ENCODE results near the gene EIF4B. TPM values are rescaled to one million over a fixed set of nuclear protein-coding genes. Genes with fewer than 3 reads are reported as not detected.

EIF4B gene
- total and polyA plus RNA-seq, 2 of the 13 experiments (the other 11 are each of a cell fraction or from before 2014, with no cell fraction given), result 416 to 548 TPM

DNA sequence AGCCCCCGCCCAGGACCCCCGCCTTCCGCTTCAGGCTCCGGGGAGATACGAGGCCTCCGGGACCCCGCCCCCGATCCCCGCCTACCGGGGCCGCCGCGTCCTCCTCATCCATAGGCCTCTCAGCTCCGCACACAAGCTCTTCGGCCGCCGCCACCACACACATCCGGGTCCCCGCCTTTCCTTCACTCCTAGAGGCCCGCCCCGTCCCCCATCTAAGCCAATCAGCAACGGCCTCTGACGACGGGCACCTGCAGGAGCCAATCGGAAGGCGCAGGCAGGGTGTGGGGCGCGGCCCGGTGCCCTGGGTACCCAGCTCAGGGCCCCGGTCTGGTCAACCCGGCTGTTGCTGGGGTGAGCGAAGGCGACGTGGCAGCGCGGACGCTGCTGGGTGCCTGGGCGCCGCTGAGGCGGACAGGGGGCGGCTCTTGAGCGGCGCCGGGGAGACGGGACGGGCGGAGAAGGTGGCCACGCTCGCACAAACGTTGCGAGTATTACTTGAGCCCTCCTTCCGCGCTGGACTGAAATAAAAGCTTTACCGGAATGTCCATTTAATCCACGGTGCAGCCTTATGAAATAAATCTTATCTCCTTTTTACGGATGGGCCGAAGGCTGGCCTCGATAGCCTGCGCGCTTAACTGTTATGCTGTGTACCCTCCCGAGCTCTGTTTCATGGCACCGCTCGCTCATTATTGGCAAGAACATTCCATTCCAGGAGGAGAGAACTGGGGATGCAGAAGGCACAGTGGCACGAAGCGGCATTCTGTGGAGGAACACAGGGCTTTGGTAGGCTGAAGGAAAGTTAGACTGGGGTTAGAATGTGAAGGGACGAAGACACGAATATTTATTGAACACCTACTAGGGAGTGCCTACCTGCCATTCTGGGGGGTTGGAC is 73.2 kb downstream of the EIF4B start, which contains the start of gene SPRYD3 (continued):
- TF ChIP-seq GZF1 (CRISPR knock-in tag; IDR thresholded peaks at IDR 0.05) (0 out of 2 replicates have a peak, but pooled peaks have one; percentile 34), ZNF317 (CRISPR knock-in tag; IDR thresholded peaks at IDR 0.05) (0 out of 2 replicates have a peak, but pooled peaks have one; percentile 50), ZFP62 (CRISPR knock-in tag; IDR thresholded peaks at IDR 0.05) (no peak), ZNF335 (CRISPR knock-in tag; IDR thresholded peaks at IDR 0.05) (no peak), ZNF205 (CRISPR knock-in tag; IDR thresholded peaks at IDR 0.05) (peak; percentile 84), SIN3A (IDR thresholded peaks at IDR 0.05; ENCODE audit: borderline replicate concordance, low read depth, low read length) (0 out of 2 replicates have a peak, but pooled peaks have one; percentile 24), HOXA3 (CRISPR knock-in tag; IDR thresholded peaks at IDR 0.05) (peak; percentile 68), ZNF792 (CRISPR knock-in tag; IDR thresholded peaks at IDR 0.05) (peak; percentile 48; the same call in 1 of the 2 replicates), ZNF768 (CRISPR knock-in tag; IDR thresholded peaks at IDR 0.05) (peak; percentile 67; the same call in 1 of the 2 replicates), ZNF230 (CRISPR knock-in tag; IDR thresholded peaks at IDR 0.05) (no peak; the same call in 1 of the 2 replicates), ZBTB14 (CRISPR knock-in tag; IDR thresholded peaks at IDR 0.05) (no peak), PATZ1 (CRISPR knock-in tag; IDR thresholded peaks at IDR 0.05) (peak; percentile 71), ZNF563 (CRISPR knock-in tag; IDR thresholded peaks at IDR 0.05) (peak; percentile 92), CHD2 (IDR thresholded peaks at IDR 0.05; ENCODE audit: low read depth, low read length) (0 out of 2 replicates have a peak, but pooled peaks have one; percentile 53), RFX1 (IDR thresholded peaks at IDR 0.05) (peak; percentile 38; the same call in 1 of the 2 replicates), ZNF724P (CRISPR knock-in tag; IDR thresholded peaks at IDR 0.05; ENCODE audit: borderline replicate concordance) (peak; percentile 50; the same call in 1 of the 2 replicates), ZNF530 (CRISPR knock-in tag; IDR thresholded peaks at IDR 0.05; ENCODE audit: low read depth) (no peak), YEATS4 (CRISPR knock-in tag; IDR thresholded peaks at IDR 0.05; ENCODE audit: borderline replicate concordance) (peak; percentile 89), GRHL1 (CRISPR knock-in tag; conservative IDR thresholded peaks at IDR 0.05) (no peak)
- TF ChIP-seq, protein P1, sequence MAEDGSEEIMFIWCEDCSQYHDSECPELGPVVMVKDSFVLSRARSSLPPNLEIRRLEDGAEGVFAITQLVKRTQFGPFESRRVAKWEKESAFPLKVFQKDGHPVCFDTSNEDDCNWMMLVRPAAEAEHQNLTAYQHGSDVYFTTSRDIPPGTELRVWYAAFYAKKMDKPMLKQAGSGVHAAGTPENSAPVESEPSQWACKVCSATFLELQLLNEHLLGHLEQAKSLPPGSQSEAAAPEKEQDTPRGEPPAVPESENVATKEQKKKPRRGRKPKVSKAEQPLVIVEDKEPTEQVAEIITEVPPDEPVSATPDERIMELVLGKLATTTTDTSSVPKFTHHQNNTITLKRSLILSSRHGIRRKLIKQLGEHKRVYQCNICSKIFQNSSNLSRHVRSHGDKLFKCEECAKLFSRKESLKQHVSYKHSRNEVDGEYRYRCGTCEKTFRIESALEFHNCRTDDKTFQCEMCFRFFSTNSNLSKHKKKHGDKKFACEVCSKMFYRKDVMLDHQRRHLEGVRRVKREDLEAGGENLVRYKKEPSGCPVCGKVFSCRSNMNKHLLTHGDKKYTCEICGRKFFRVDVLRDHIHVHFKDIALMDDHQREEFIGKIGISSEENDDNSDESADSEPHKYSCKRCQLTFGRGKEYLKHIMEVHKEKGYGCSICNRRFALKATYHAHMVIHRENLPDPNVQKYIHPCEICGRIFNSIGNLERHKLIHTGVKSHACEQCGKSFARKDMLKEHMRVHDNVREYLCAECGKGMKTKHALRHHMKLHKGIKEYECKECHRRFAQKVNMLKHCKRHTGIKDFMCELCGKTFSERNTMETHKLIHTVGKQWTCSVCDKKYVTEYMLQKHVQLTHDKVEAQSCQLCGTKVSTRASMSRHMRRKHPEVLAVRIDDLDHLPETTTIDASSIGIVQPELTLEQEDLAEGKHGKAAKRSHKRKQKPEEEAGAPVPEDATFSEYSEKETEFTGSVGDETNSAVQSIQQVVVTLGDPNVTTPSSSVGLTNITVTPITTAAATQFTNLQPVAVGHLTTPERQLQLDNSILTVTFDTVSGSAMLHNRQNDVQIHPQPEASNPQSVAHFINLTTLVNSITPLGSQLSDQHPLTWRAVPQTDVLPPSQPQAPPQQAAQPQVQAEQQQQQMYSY (CRISPR knock-in tag; IDR thresholded peaks at IDR 0.05), result 0 out of 2 replicates have a peak, but pooled peaks have one; percentile 19
